HepG2 (cell line): Measurements from ENCODE around the gene R3HCC1L. TPM values are rescaled to one million over a fixed set of nuclear protein-coding genes. Genes with fewer than 3 reads are reported as not detected.

Source experiments
- MXD4 ChIP-seq: IDR thresholded peaks from 2 replicates; pipeline ENCODE4 v1.6.1; 2016; ENCODE audit warnings: mild to moderate bottlenecking, missing biosample characterization, missing genetic modification reagents
- NR3C1 ChIP-seq: sonication (generic); formaldehyde crosslinking; IDR thresholded peaks from 2 replicates; pipeline ENCODE4 v1.4.0; 2020; ENCODE audit warnings: missing genetic modification reagents
- POLR2G ChIP-seq: fragments of 200-400 bp; formaldehyde crosslinking; IDR thresholded peaks from 2 replicates; pipeline ENCODE4 v1.6.1; 2018; ENCODE audit warnings: mild to moderate bottlenecking, low read depth, low read length, moderate library complexity
- TBL1XR1 ChIP-seq: fragments of 150-350 bp; IDR thresholded peaks from 2 replicates; pipeline ENCODE4 v1.6.1; 2014; ENCODE audit warnings: borderline replicate concordance, low read length; ENCODE audit not compliant: partially characterized antibody
- ZNF335 ChIP-seq: sonication (generic); formaldehyde crosslinking; IDR thresholded peaks from 2 replicates; pipeline ENCODE4 v1.4.0; 2020; ENCODE audit warnings: missing genetic modification reagents
- ZNF530 ChIP-seq: sonication (generic); formaldehyde crosslinking; IDR thresholded peaks from 2 replicates; pipeline ENCODE4 v1.5.0; 2020; ENCODE audit warnings: low read depth, mild to moderate bottlenecking, missing genetic modification reagents
- ZNF614 ChIP-seq: IDR thresholded peaks from 2 replicates; pipeline ENCODE4 v1.6.1; 2018; ENCODE audit warnings: missing biosample characterization, missing genetic modification reagents, inconsistent platforms, borderline replicate concordance
- polyA plus RNA-seq, 8 experiments: library from polyadenylated mRNA; depleted of rRNA in 3 of 8; stranded (reverse) in 7 of 8; unstranded in 1 of 8; fragments of >200 nt; fragmentation: Illumina TruSeq in 4 of 8; extraction: Trizol in 4 of 8; gene quantifications; 2 replicates each; pipeline versions ENCODE4 v1.2.1 to v1.2.3, GENCODE V29; 2011 to 2016; ENCODE audit warnings: low read depth in 4 of 8, missing spikeins in 1 of 8, mixed read lengths in 1 of 8; ENCODE audit not compliant: insufficient read depth in 1 of 8
- total RNA-seq, 5 experiments: library from RNA; depleted of rRNA; stranded (reverse); fragments of >200 nt; fragmentation: Illumina TruSeq; extraction: Trizol; gene quantifications; 2 replicates each; pipeline ENCODE4 v1.2.3, GENCODE V29; 2016; ENCODE audit warnings: low read depth in 1 of 5
- TF ChIP-seq, protein P1 (sequence below): IDR thresholded peaks from 2 replicates; pipeline ENCODE4 v1.6.1; 2016; ENCODE audit warnings: missing genetic modification reagents, missing compliant biosample characterization
- TF ChIP-seq, protein P2 (sequence below): IDR thresholded peaks from 2 replicates; pipeline ENCODE4 v1.6.1; 2016; ENCODE audit warnings: low read depth, missing genetic modification reagents, missing compliant biosample characterization
- TF ChIP-seq, protein P3 (sequence below): sonication (generic); formaldehyde crosslinking; IDR thresholded peaks from 2 replicates; pipeline ENCODE4 v1.5.0; 2020; ENCODE audit warnings: mild to moderate bottlenecking, missing genetic modification reagents
- TF ChIP-seq, protein P4 (sequence below): sonication (generic); formaldehyde crosslinking; IDR thresholded peaks from 2 replicates; pipeline ENCODE4 v1.8.1; 2023; ENCODE audit warnings: mild to moderate bottlenecking, missing genetic modification reagents
- TF ChIP-seq, protein P5 (sequence below): sonication (generic); formaldehyde crosslinking; IDR thresholded peaks from 2 replicates; pipeline ENCODE4 v1.4.0; 2020; ENCODE audit warnings: mild to moderate bottlenecking, missing genetic modification reagents

R3HCC1L gene
- total and polyA plus RNA-seq, 2 of the 13 experiments (the other 11 are each of a cell fraction or from before 2014, with no cell fraction given), result 6.5 to 12.2 TPM

DNA sequence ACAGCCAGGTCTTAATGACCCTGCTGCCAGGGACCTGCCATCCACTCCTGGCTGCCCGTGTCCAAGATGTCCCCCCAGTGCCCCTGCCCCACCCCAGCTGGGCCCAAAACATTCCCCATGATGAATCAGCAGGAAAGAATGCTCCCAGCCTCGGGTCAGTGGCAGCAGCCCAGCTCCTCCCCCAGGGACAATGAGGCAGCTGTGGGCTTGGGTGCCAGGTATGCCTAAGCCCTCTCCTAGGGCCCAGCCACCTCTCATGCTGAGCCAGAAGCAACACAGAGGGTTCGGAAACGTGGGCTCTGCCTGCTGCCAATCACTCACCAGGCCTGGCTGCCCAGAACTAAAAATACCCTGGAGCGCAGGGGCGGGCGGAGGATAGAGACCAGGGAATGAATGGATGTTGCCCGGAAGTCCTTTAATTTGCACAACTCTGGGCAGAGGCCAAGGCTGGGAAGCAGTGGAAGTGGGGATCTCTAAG is 135.0 kb downstream of the R3HCC1L start (continued):
- TF ChIP-seq, protein P1, sequence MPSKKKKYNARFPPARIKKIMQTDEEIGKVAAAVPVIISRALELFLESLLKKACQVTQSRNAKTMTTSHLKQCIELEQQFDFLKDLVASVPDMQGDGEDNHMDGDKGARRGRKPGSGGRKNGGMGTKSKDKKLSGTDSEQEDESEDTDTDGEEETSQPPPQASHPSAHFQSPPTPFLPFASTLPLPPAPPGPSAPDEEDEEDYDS, result no peak
- TF ChIP-seq, protein P2, sequence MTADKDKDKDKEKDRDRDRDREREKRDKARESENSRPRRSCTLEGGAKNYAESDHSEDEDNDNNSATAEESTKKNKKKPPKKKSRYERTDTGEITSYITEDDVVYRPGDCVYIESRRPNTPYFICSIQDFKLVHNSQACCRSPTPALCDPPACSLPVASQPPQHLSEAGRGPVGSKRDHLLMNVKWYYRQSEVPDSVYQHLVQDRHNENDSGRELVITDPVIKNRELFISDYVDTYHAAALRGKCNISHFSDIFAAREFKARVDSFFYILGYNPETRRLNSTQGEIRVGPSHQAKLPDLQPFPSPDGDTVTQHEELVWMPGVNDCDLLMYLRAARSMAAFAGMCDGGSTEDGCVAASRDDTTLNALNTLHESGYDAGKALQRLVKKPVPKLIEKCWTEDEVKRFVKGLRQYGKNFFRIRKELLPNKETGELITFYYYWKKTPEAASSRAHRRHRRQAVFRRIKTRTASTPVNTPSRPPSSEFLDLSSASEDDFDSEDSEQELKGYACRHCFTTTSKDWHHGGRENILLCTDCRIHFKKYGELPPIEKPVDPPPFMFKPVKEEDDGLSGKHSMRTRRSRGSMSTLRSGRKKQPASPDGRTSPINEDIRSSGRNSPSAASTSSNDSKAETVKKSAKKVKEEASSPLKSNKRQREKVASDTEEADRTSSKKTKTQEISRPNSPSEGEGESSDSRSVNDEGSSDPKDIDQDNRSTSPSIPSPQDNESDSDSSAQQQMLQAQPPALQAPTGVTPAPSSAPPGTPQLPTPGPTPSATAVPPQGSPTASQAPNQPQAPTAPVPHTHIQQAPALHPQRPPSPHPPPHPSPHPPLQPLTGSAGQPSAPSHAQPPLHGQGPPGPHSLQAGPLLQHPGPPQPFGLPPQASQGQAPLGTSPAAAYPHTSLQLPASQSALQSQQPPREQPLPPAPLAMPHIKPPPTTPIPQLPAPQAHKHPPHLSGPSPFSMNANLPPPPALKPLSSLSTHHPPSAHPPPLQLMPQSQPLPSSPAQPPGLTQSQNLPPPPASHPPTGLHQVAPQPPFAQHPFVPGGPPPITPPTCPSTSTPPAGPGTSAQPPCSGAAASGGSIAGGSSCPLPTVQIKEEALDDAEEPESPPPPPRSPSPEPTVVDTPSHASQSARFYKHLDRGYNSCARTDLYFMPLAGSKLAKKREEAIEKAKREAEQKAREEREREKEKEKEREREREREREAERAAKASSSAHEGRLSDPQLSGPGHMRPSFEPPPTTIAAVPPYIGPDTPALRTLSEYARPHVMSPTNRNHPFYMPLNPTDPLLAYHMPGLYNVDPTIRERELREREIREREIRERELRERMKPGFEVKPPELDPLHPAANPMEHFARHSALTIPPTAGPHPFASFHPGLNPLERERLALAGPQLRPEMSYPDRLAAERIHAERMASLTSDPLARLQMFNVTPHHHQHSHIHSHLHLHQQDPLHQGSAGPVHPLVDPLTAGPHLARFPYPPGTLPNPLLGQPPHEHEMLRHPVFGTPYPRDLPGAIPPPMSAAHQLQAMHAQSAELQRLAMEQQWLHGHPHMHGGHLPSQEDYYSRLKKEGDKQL (CRISPR knock-in tag), result no peak
- TF ChIP-seq, protein P3, sequence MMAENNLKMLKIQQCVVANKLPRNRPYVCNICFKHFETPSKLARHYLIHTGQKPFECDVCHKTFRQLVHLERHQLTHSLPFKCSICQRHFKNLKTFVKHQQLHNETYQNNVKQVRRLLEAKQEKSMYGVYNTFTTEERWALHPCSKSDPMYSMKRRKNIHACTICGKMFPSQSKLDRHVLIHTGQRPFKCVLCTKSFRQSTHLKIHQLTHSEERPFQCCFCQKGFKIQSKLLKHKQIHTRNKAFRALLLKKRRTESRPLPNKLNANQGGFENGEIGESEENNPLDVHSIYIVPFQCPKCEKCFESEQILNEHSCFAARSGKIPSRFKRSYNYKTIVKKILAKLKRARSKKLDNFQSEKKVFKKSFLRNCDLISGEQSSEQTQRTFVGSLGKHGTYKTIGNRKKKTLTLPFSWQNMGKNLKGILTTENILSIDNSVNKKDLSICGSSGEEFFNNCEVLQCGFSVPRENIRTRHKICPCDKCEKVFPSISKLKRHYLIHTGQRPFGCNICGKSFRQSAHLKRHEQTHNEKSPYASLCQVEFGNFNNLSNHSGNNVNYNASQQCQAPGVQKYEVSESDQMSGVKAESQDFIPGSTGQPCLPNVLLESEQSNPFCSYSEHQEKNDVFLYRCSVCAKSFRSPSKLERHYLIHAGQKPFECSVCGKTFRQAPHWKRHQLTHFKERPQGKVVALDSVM (CRISPR knock-in tag), result no peak
- 0 out of 2 replicates have a peak, but pooled peaks have one; percentile 31 for TF ChIP-seq ZNF614 (CRISPR knock-in tag)
- TF ChIP-seq NR3C1 (CRISPR knock-in tag), result no peak
- TF ChIP-seq, protein P4, sequence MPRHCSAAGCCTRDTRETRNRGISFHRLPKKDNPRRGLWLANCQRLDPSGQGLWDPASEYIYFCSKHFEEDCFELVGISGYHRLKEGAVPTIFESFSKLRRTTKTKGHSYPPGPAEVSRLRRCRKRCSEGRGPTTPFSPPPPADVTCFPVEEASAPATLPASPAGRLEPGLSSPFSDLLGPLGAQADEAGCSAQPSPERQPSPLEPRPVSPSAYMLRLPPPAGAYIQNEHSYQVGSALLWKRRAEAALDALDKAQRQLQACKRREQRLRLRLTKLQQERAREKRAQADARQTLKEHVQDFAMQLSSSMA (CRISPR knock-in tag), result no peak
- TF ChIP-seq, protein P5, sequence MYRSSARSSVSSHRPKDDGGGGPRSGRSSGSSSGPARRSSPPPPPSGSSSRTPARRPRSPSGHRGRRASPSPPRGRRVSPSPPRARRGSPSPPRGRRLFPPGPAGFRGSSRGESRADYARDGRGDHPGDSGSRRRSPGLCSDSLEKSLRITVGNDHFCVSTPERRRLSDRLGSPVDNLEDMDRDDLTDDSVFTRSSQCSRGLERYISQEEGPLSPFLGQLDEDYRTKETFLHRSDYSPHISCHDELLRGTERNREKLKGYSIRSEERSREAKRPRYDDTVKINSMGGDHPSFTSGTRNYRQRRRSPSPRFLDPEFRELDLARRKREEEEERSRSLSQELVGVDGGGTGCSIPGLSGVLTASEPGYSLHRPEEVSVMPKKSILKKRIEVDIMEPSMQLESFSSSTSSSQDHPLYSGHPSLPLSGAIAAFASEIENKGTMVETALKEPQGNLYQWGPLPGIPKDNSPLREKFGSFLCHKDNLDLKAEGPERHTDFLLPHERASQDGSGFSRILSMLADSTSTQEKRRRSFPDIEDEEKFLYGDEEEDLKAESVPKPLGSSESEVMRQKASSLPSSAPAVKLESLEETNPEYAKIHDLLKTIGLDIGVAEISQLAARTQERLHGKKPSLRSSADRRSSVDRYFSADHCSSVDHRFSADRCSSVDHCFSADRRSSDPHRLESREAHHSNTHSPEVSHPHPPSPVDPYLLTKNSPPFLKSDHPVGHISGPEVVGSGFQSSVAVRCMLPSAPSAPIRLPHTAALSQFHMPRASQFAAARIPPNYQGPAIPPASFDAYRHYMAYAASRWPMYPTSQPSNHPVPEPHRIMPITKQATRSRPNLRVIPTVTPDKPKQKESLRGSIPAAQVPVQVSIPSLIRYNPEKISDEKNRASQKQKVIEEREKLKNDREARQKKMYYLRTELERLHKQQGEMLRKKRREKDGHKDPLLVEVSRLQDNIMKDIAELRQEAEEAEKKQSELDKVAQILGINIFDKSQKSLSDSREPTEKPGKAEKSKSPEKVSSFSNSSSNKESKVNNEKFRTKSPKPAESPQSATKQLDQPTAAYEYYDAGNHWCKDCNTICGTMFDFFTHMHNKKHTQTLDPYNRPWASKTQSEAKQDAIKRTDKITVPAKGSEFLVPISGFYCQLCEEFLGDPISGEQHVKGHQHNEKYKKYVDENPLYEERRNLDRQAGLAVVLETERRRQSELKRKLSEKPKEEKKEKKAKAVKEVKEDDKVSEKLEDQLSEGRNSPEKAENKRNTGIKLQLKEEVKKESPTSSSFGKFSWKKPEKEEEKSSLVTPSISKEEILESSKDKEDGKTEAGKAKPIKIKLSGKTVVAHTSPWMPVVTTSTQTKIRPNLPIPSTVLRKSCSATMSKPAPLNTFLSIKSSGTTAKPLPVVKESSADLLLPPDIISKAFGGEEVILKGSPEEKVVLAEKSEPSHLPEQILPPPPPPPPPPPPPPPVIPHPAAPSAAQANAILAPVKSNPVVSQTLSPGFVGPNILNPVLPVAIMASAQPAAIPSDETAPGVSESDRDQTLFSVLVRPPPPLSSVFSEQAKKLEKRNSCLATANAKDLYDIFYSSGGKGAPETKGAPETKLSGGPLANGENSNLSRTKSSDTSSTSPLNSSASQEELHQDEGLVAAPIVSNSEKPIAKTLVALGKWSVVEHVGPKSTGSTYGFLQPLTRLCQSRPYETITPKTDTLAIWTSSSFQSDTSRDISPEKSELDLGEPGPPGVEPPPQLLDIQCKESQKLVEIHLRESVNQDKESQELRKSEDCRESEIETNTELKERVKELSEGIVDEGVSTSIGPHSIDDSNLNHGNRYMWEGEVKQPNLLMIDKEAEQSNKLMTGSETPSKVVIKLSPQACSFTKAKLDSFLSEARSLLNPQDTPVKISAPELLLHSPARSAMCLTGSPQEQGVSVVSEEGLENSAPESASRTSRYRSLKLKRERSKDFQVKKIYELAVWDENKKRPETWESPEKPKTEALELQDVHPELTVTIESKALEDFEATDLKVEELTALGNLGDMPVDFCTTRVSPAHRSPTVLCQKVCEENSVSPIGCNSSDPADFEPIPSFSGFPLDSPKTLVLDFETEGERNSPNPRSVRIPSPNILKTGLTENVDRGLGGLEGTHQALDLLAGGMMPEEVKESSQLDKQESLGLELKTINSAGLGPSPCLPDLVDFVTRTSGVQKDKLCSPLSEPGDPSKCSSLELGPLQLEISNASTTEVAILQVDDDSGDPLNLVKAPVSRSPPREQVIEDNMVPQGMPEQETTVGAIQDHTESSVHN (CRISPR knock-in tag), result no peak
- peak; percentile 23; the same call in 1 of the 2 replicates for TF ChIP-seq POLR2G
- TF ChIP-seq ZNF530 (CRISPR knock-in tag), result no peak
- no peak for TF ChIP-seq ZNF335
- no peak for TF ChIP-seq TBL1XR1
- TF ChIP-seq MXD4 (CRISPR knock-in tag), result no peak
